Left lobe of liver (tissue), 2 donors: ENCODE data around the gene FAM162B. TPM values are rescaled to one million over a fixed set of nuclear protein-coding genes. Genes with fewer than 3 reads are reported as not detected.
A peak's percentile ranks its signal among the peaks of the same experiment; 100 is the strongest.
"Not testable (repeated sequence)": the region's sequence is repeated elsewhere in the genome, so short reads cannot be mapped to it uniquely, and the experiment has no call there.

Source experiments
- ATAC-seq: fragments of 200-7000 bp; cut with Tn5 transposase; one replicate; pipeline ENCODE4 v1.9.1; 2020; ENCODE audit warnings: mild to moderate bottlenecking, moderate library complexity
- DNase-seq: peaks from one replicate; pipeline ENCODE4 v3.0.0-alpha.2; 2020; ENCODE audit warnings: low spot score
- total RNA-seq: library from RNA; stranded (reverse); gene quantifications from one replicate; pipeline ENCODE4 v1.2.1, GENCODE V29; 2021
- donor health status: DM: no; HTN: no; CAD: no; lungs with moderate emphysema.
- donor health status: DM: no; HTN: yes; CAD: no.

Gene FAM162B
- total RNA-seq: 0.63 TPM

DNA sequence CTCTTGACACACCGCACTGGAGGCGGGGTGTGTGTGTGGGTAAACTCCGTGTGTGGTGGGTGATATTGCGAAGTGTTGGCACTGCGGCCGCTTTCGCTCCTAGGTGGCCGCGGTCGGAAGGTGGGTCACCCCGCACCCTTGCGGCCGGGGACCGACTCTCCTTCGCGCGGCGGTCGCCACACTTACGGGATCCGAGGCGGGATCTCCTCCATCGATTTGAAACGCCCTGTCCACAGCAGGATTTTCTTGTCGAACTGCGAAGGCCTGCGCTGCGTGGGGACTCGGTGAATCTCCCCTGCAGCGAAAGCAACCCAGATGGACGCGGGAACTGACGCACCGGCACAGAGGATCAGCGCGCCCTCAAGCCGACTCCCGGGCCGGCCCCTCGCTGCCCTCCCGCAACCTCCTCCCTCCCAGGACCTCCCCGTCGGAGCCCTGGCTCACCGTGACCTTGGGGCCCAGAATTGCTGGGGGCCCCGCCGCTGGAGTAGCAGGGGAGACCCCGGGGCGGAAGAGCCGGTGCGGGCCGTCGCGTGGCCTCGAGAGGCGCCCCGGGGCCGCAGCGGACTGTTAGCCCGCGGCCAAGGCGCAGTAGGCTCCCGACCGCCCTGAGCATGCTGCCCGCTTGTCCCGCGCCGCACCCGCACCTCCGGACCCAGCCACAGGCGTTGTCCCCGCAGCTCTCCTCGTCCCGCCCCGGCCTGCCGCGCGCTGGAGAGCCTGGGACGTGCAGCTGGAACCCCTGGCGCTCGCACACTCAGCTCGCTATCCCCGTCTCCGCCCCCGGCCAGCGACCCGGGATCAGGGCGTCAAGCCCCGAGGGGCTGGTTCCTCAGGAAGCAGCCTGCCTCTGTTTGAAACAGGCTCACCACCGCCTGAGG, at the start of gene FAM162B:
Gene FAM162B, minus strand, starts transcription at position 759 of the 881 bp plus-strand sequence. Its CDS starts 143 bp downstream, at position 616.
- ATAC-seq (peak; percentile 59), DNase-seq (no peak)

DNA sequence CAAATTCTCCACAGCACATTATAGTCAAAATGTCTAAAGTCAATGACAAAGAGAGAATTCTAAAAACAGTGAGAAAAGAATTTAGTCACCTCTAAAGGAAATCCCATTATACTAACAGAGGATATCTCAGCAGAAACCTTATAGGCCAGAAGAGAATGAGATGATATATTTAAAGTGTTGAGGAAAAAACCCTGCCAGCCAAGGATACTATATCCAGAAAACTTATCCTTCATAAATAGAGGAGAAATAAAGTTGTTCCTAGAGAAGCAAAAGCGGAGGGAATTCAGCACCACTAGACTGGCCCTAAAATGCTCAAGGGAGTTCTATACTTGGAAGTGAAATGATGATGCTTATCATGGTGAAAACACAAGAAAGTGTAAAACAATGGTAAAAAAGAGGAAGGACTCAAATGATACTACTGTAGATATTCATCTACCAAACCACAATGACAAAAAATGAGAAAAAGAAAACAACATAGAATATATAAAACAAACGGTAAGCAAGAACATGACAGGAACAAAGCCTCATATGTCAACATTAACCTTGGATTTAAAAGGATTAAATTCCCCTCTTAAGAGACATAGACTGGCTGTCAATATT, 46.6 kb upstream of the FAM162B start:
- ATAC-seq (no peak), DNase-seq (no peak)

DNA sequence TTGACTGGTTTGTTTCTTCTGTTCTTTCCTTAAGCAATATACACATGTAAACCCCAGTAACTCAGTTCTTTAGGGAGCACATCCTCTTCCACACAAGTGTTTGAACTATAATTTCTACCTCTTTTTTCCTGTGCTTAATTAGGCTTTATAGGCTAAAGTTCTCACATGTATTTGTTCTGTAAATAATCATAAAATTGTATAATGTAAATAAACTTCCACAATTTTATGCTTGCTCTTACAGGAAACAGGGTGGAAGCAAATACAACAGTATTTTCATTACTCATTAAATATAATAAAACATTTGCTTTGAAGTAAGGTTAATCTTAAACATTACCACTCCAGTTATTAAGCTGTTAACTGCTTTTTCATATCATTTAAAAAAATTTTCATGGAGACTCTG, 36.5 kb upstream of the FAM162B start:
- DNase-seq: no peak
- no peak for ATAC-seq

GRCh38 chr6:116799945-116800344, 34.4 kb upstream of the FAM162B start:
- DNase-seq: no peak
- ATAC-seq: no peak

GRCh38 chr6:116797585-116797984, 32.1 kb upstream of the FAM162B start:
- DNase-seq: no peak
- ATAC-seq: no peak

DNA sequence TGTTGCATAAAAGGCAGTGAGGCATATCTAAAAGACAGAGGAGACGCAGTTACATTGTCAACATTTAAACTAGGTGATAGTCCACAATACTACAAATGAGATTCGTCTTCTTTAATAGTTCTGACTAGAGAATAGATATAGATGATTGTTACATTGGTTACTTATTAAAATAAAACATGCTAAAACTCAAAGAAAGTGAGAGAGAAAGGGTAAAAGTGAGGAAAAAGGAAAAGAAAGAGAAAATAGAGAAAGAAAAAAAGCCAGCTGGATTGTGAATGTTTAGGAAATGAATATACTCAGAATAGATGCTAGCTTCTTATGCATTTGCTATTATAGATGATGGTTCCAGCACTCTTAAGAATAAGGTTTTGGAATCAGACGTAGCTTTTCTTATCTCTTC, 27.7 kb upstream of the FAM162B start:
- ATAC-seq: no peak

GRCh38 chr6:116783852-116784251, 18.3 kb upstream of the FAM162B start:
- DNase-seq (no peak), ATAC-seq (no peak)

More for the DNA sequence above, 27.7 kb upstream of the FAM162B start:
- no peak for DNase-seq

- ATAC-seq: peak; percentile 76
- no peak for DNase-seq
Observed at GRCh38 chr6:116779573-116780164, 14.2 kb upstream of the FAM162B start.

DNA sequence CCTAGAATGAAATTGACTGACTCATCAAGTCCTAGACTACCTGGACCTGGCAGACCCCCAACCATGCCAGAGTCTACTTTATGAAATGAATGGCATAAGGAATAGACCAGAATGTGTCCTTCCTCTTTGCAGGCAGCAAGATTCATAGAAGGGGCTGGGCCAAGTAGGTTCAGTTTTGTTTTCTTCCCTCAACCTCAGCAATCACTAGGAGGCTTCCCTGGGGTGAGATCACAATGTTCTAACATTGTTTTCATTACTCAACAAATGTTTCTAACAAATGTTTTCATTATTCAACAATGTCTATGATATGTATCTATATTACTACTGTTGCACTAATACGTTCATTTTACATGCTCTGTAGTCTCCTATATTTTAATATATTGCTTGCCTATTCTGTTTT, 8.4 kb upstream of the FAM162B start:
- no peak for ATAC-seq
- no peak for DNase-seq

DNA sequence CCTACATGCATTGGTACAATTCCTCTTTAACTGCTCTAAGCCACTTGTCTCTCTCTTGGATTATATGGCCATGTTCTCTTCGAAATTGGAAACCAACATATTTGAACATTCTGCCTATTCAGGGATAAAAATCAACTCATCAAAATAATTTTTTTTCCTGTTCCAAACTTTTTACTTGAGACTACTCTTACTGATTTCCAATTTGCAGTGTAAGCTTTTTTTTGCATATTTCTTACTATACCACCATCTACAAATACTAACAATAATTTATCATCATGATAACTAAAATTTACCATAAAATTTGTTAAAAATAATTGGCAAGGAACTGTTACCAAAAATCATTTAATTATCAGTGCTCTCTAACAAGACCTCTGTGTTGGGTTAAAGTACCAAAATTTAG, 6.9 kb upstream of the FAM162B start:
- DNase-seq (no peak), ATAC-seq (no peak)

DNA sequence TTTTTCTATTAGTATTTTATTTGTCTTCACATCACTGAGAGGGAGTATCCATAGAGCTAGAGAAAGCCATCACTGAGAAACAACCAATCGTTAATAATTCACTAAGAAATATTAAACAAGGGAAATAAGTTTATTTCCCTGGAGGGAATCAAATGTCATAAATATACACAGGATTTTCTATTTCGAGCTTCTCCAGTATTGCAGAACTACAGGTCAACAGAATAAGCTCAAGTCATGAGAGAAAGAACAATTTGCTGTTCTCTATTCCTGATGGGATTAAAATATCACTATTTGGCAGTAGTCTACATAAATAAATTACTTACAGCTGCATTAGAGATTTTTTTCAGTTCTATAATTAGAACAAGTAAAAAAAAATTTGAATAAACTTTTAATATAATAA, 2.2 kb upstream of the FAM162B start:
- ATAC-seq (no peak), DNase-seq (no peak)

DNA sequence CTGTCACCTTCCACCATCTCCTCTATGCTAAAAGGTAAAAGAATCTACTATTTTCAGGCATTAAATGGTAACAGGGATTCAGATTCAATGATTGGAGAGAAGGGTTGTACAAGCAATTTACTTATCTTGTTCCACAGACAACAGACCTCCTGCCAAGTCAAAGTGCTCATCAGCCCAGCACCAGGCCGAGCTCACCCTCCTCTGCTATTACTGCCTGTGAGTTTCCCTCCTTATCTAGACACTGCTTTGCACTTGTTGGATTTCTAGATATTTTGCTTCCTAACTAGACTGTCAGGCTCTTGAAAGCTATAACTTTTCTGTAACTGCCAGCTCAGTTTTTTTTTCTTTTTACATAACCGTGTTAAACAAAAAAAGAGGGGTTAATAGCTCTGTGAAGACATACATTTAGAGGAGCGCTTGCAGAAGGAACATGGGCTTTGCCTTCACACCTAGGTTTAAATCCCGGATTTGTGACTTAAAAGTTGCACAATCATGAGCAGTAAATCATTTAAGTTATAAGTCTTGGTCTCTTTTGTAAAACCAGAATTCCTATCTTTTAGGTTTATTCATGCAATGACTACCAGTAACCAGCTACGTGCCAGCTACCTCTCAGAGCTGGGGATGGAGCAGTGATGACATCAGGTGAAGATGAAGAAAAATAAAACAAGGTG, 1.1 kb upstream of the FAM162B start:
- ATAC-seq (no peak), DNase-seq (no peak)

- no peak for ATAC-seq
- no peak for DNase-seq
Observed at GRCh38 chr6:116764629-116764960, 924 bp downstream of the FAM162B start.

DNA sequence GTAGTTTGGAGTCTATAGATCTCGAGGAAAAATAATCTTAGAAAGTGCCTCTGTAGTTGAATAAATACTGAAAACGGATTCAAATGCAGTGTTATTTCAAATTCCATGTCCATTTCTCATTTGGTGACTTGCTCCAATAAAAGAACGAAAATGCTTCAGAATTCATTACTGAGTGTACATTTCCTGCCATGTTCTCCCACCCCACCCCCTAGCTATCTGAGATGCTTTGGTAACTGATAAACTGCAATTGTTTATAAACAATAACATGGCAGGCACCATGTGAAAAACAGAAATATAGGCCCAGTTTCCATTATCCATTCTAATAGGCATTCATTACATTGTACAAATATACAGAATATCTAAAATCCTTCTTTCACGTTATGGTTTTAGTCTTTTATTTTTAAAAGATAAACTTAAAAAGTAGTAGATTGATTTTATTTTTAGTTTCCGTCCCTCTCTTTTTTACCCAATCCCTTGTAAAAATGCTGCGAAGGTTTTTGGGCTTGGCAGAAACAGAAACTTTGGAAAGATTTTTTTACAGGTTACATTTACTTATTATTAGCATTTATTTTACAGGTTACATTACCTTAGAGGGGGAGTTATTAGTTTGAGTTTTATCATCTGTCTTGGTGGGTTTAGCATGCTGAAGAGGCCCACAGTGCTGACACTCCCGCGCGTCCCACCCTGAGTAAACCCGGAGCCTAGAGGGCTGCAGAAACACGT, 1.5 kb downstream of the FAM162B start:
- ATAC-seq (no peak), DNase-seq (no peak)

DNA sequence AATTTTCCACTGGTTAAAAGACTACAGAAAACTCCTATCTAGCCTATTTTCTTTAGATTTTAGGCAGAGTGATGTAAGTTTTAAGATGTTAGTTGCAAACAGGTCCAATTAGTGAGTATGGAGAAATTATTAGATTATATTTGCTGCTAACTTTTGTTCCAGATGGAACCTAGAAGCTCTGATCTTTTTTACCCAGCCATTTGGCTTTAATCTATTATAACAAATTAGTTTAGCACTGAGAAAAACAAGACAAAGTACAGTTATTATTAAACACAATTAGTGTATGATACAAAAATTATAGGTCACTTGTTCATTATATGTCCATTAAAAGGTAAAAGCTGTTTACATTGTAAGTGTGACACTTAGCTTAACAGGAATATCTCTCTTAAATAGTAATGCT, 2.5 kb downstream of the FAM162B start:
- no peak for DNase-seq

GRCh38 chr6:116762235-116762634, 3.3 kb downstream of the FAM162B start:
- ATAC-seq (no peak), DNase-seq (no peak)

More for the DNA sequence above, 2.5 kb downstream of the FAM162B start:
- ATAC-seq: no peak

- DNase-seq (no peak), ATAC-seq (no peak)
Observed at GRCh38 chr6:116761779-116762178, 3.7 kb downstream of the FAM162B start.

- ATAC-seq (no peak), DNase-seq (no peak)
Observed at GRCh38 chr6:116745176-116745575, 20.3 kb downstream of the FAM162B start.

- no peak for DNase-seq
- ATAC-seq: no peak
Observed at GRCh38 chr6:116741571-116741970, 23.9 kb downstream of the FAM162B start.

DNA sequence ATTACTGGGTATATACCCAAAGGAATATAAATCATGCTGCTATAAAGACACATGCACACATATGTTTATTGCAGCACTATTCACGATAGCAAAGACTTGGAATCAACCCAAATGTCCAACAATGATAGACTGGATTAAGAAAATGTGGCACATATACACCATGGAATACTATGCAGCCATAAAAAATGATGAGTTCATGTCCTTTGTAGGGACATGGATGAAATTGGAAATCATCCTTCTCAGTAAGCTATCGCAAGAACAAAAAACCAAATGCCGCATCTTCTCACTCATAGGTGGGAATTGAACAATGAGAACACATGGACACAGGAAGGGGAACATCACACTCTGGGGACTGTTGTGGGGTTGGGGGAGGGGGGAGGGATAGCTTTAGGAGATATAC, 25.0 kb downstream of the FAM162B start:
- not testable (repeated sequence) for ATAC-seq, DNase-seq

DNA sequence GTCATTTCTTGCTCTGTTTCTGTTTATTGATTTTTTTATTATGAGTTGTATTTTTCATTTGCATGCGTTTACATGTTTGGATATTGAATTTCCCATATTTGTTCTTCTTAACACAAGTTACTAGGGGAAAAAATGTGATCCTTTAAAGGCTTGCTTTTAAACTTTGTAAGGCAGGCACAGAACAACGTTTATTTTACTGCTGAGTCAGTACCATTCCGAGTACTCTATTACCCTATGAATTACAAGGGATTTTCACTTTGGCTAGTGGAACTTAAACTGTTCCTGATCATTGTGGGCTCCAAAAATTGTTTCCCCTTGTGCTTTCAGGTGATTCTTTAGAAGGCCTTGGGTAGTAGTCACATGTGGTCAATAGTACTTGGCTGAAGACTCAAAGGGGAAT, 28.5 kb downstream of the FAM162B start:
- DNase-seq (no peak), ATAC-seq (no peak)
